Esophagus squamous epithelium (tissue), 5 donors: ENCODE data around the gene LSM4. TPM values are rescaled to one million over a fixed set of nuclear protein-coding genes. Genes with fewer than 3 reads are reported as not detected.

Experiments
- DNase-seq: peaks from one replicate; lab custom pipeline; 2025; lab: John Stamatoyannopoulos, UW
- H3K27ac ChIP-seq, 4 donors: fragments of 200-600 bp; sonication (generic); one replicate each; pipeline ENCODE4 v1.5.1; 2016 to 2019; ENCODE audit warnings: mild to moderate bottlenecking in 1 of 4
- H3K27me3 ChIP-seq, 4 donors: fragments of 200-600 bp; sonication (generic); 1 replicate in 3 of 4; 2 replicates in 1 of 4; pipeline versions ENCODE4 v1.5.1 to v1.6.0; 2017 to 2021; ENCODE audit warnings: antibody characterized with exemption in 1 of 4
- H3K36me3 ChIP-seq, 3 donors: fragments of 200-600 bp; sonication (generic); one replicate each; pipeline ENCODE4 v1.5.1; 2016 to 2019
- H3K4me1 ChIP-seq, 3 donors: fragments of 200-600 bp; sonication (generic); one replicate each; pipeline ENCODE4 v1.5.1; 2017 to 2019
- H3K4me3 ChIP-seq, 4 donors: fragments of 200-600 bp; sonication (generic); 1 replicate in 3 of 4; 2 replicates in 1 of 4; pipeline ENCODE4 v1.5.1; 2016 to 2019; ENCODE audit warnings: mild to moderate bottlenecking in 2 of 4, moderate library complexity in 1 of 4
- H3K9me3 ChIP-seq, 3 donors: fragments of 200-600 bp; sonication (generic); one replicate each; pipeline ENCODE4 v1.5.1; 2016 to 2019
- POLR2A ChIP-seq, 4 donors: fragments of 450-650 bp; IDR thresholded peaks; one replicate each; pipeline ENCODE4 v1.6.1; 2017; ENCODE audit warnings: antibody characterized with exemption in 4 of 4, mild to moderate bottlenecking in 4 of 4, moderate library complexity in 3 of 4
- WGBS, 2 donors: methylation state at CpG; one replicate each; pipeline ENCODE4 v1.1.5; 2018; 5-methylcytosine and 5-hydroxymethylcytosine counted together
- intact Hi-C: fragments of 100-400 bp; cut with DNase I; formaldehyde crosslinking; loops from one replicate; pipeline ENCODE4 v1.15.0; 2022
- total RNA-seq, 4 donors: library from RNA; depleted of rRNA; stranded (reverse); fragments of >200 nt; gene quantifications; one replicate each; pipeline ENCODE4 v1.1.0, GENCODE V29; 2016
- TF ChIP-seq, protein P1 (sequence below), 6 experiments: fragments of 450-650 bp in 4 of 6; fragments of 200-600 bp in 2 of 6; sonication (generic) in 2 of 6; IDR thresholded peaks; one replicate each; pipeline ENCODE4 v1.5.1; 2016 to 2019; ENCODE audit warnings: antibody characterized with exemption in 6 of 6, mild to moderate bottlenecking in 4 of 6, moderate library complexity in 4 of 6
- donor health status: DM: yes; HTN: yes; CAD: no.

Gene LSM4
- total RNA-seq, 4 donors from 2014 or later = 97.3 to 228 (median 137) TPM

DNA sequence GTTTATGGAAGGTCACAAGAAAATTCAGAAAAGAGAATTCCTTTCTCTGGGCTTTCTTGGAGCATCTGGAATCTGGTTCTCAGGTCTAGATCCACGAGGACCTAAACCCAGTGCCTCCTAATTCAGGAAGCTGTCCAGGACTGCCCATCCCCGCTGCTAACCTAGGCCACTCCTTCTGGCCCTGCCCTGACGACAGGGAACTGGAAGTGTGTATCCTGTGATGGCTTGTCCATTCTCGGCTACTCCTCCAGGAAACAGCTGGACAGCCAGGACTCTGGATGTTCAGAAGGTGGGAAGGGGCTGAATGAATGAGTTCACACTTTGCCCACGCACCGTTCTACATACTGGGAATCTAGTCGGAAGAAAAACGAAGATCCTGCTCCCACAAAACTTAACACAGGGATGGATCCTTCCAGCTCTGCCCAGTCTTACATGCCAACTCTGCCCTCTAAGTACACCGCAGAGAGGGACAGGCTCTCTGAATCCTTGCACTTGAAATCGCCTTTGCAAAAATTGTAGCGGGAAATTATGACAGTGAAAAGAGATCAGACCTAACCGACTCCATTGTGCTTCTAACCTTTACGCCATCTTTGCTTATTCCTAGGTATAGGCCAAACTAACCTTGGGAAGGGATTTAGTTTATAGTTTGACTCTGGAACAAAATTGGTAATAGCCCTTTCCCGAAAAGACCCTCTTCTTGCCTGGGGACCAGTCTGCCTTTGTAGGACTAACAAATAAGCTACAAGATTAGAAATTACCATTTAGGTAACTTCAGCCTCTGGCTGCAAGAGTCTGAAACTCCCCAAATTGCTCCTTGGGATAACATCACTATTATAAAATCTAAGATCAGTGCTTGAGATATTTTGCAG, 1.8 kb downstream of the LSM4 start:
- Histone ChIP-seq H3K27me3 (no peaks in the 10 kb centered on the region), H3K27ac (peak overlapping the region; percentile 88 to 97 (median 94)), H3K4me3 (no peak overlapping the region), H3K4me1 (peaks cover 35 to 65% (median 50%) of the 10 kb centered on the region in 3 donors), H3K9me3 (no peaks in the 10 kb centered on the region), H3K36me3 (no peaks in the 10 kb centered on the region)
- DNase-seq = no peak
- intact Hi-C loops = no loop called here
- TF ChIP-seq POLR2A (IDR thresholded peaks at IDR 0.05) = no peak
- TF ChIP-seq, protein P1, sequence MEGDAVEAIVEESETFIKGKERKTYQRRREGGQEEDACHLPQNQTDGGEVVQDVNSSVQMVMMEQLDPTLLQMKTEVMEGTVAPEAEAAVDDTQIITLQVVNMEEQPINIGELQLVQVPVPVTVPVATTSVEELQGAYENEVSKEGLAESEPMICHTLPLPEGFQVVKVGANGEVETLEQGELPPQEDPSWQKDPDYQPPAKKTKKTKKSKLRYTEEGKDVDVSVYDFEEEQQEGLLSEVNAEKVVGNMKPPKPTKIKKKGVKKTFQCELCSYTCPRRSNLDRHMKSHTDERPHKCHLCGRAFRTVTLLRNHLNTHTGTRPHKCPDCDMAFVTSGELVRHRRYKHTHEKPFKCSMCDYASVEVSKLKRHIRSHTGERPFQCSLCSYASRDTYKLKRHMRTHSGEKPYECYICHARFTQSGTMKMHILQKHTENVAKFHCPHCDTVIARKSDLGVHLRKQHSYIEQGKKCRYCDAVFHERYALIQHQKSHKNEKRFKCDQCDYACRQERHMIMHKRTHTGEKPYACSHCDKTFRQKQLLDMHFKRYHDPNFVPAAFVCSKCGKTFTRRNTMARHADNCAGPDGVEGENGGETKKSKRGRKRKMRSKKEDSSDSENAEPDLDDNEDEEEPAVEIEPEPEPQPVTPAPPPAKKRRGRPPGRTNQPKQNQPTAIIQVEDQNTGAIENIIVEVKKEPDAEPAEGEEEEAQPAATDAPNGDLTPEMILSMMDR (IDR thresholded peaks at IDR 0.05) = no peak
- WGBS, 2 donors = 74 to 81% methylated on average over 9 to 10 of the region's 14 CpGs

DNA sequence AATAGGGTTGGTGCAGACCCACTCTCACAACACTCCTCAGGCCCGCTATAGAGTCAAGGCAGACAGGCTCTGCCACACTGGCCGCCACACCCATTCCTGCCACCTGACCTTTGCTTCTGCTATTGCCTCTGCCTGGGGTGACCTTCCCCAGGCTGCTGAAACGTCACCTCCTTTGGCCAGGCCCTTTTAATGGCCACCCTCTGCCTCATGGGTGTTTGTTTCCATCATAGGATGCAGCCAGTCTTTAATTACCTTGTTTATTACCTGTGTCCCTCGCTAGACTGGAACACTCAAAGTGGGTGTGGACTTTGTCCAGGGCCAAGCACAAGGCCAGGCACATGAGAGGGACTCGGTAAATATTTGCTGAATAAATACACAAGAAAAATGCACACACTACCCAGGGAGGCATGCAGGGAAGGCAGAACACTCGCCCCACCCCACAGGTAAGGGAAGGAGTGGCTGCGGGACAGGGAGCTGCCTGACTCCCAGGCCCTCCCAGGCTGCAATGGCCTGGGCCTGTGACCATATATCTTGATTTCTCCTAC, 3.2 kb downstream of the LSM4 start:
- Histone ChIP-seq H3K9me3 (no peaks in the 10 kb centered on the region), H3K27me3 (no peaks in the 10 kb centered on the region), H3K4me1 (peaks cover 35 to 65% (median 50%) of the 10 kb centered on the region in 3 donors), H3K4me3 (no peak overlapping the region), H3K27ac (peak overlapping the region; percentile 29 to 97 (median 62)), H3K36me3 (peaks cover 0 to 11% (median 0%) of the 10 kb centered on the region in 3 donors)
- TF ChIP-seq, protein P1 (IDR thresholded peaks at IDR 0.05) = no peak
- TF ChIP-seq POLR2A (IDR thresholded peaks at IDR 0.05) = no peak
- 59 to 75% methylated on average over 5 to 6 of the region's 7 CpGs for WGBS, 2 donors
- intact Hi-C loops = no loop called here
- no peak for DNase-seq

DNA sequence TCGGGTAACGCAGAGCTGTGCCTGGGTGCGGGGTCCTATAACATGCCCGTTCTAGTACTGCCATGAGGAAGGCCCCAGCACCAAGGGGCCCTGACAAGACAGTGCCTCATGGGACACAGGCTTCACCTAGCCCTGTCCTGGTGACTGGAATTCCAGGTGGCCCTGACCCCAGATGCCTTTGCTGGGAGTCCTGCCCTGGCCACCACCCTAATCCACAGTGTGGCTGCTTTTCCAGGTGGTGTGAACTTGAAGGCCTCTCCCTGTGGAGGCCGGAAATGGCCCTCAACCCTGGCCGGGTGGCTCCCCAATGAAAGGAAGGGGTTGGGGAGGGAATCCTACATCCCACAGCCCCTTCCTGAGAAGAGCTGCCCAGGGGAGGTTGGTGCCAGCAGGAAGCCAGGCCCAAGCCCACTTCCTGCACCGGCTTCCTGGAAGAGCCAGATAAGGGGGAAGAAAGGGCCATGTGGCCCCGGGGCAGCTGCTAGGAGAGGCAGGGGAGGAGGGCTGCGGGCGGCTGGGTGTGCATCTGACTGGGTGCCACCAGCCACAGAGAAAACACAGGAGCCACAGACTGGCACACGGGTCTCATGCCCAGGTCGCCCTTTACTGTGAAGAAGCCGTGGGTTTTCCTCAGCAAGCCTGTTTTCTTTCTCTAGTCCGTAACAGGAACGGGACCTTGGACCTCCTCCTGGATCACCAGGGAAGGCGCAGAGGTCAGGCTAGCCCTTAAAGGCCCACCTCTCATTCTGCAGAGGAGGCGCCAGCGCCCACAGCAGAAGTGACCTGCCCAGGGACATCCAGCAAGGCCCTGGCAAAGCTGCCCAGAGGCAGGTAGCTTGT, 4.7 kb downstream of the LSM4 start:
- Histone ChIP-seq H3K9me3 (no peaks in the 10 kb centered on the region), H3K4me3 (peak overlapping the region in 1 of 4 donors; percentile 24), H3K4me1 (peaks cover 25 to 52% (median 40%) of the 10 kb centered on the region in 3 donors), H3K36me3 (peaks cover 0 to 26% (median 7%) of the 10 kb centered on the region in 3 donors), H3K27ac (peak overlapping the region; percentile 55 to 97 (median 88)), H3K27me3 (no peaks in the 10 kb centered on the region)
- intact Hi-C loops = no loop called here
- 40 to 49% methylated on average over 4 to 13 of the region's 18 CpGs for WGBS, 2 donors
- no peak for DNase-seq
- TF ChIP-seq, protein P1 (IDR thresholded peaks at IDR 0.05) = no peak
- TF ChIP-seq POLR2A (IDR thresholded peaks at IDR 0.05) = no peak

DNA sequence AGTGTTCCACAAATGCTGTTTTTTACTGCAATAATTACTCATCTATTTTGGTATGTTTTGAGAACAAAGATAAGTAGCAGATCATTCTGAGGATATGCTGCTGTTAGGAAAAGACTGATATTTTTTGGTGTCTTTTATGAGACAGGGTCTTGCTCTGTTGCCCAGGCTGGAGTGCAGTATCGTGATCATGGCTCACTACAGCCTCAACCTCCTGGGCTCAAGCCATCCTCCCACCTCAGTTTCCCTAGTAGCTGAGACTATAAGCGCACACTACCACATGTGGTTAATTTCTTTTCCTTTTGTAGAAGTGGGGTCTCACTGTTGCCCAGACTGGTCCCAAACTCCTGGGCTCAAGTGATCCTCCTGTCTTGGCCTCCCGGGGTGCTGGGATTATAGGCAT, 9.5 kb downstream of the LSM4 start:
- TF ChIP-seq, protein P1 (IDR thresholded peaks at IDR 0.05) = no peak
- no peak for TF ChIP-seq POLR2A (IDR thresholded peaks at IDR 0.05)
- no peak for DNase-seq
- no peak overlapping the region for H3K27ac ChIP-seq
- H3K4me3 ChIP-seq = no peak overlapping the region
- intact Hi-C loops = no loop called here
- H3K4me1 ChIP-seq = peaks cover 2 to 23% (median 4%) of the 10 kb centered on the region in 3 donors
- peaks cover 13 to 74% (median 26%) of the 10 kb centered on the region in 3 donors for H3K36me3 ChIP-seq
- no peaks in the 10 kb centered on the region for H3K9me3 ChIP-seq
- 97 to 100% methylated on average over 2 to 3 of the region's 3 CpGs for WGBS, 2 donors
- H3K27me3 ChIP-seq = no peaks in the 10 kb centered on the region
